ENCODE results near the gene C9orf43. TPM values are rescaled to one million over a fixed set of nuclear protein-coding genes. Genes with fewer than 3 reads are reported as not detected.

The C9orf43 gene
- polyA plus RNA-seq, 3 donors from 2014 or later = 0.16 TPM; not detected in 2

DNA sequence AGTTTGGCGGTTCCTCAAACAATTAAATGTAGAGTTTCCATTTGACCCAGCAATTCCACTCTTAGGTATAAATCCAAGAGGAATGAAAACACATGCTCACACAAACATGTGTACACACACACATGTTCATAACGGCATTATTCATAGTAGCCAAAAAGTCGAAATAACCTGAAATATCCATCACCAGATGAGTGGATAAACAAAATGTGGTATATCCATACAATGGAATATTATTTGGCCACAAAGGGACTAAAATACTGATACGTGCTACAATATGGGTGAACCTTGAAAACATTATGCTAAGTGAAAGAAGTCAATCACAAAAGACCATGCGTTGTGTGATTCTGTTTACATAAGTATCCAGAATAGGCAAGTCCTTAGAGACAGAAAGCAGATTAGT, 61.7 kb downstream of the C9orf43 start:
- Mint-ChIP-seq H3K27ac (no peak overlapping the region), H3K4me3 (no peak overlapping the region), H3K9me3 (no peaks in the 10 kb centered on the region), H3K4me1 (no peaks in the 10 kb centered on the region), H3K36me3 (no peaks in the 10 kb centered on the region), H3K27me3 (ENCODE audit: low read depth in 3 of 3) (peaks cover 0 to 1% (median 0%) of the 10 kb centered on the region in 3 donors)
- DNase-seq = no peak

DNA sequence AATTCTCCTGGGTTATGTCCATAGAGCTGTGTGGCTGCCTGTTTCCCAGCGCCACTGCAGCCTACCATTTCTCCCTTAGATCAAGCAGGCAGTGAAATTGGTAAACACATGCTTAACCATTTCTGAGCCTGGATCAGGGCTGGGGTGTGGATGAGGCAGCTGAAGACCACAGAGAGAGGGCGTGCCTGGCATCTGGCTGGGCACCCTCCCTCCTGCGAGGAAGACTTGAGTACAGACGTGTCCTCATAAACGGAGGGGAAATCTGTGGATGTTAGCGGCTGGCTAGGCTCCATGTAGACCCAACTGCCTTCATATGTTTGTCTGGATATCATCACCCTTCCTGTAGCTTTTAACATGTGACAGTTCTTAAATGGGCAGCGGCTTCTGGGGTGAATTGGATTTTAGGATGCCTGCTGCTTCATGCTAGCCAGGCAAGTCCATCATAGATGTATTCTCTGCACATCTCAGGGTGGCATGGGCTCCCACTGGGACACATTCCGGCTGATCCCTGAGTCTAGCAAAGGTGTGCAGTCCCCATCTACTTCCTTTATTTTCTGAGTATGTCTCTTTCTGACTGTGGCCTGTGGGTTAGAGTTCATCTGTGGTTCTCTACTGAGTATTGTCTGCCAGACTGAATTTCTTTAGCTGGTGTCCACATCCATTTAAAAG, 63.9 kb downstream of the C9orf43 start:
- Mint-ChIP-seq H3K9me3 (no peaks in the 10 kb centered on the region), H3K27me3 (ENCODE audit: low read depth in 3 of 3) (peaks cover 0 to 3% (median 1%) of the 10 kb centered on the region in 3 donors), H3K27ac (no peak overlapping the region), H3K36me3 (no peaks in the 10 kb centered on the region), H3K4me3 (no peak overlapping the region), H3K4me1 (peaks cover 10 to 16% of the 10 kb centered on the region in 2 donors)
- DNase-seq = no peak

DNA sequence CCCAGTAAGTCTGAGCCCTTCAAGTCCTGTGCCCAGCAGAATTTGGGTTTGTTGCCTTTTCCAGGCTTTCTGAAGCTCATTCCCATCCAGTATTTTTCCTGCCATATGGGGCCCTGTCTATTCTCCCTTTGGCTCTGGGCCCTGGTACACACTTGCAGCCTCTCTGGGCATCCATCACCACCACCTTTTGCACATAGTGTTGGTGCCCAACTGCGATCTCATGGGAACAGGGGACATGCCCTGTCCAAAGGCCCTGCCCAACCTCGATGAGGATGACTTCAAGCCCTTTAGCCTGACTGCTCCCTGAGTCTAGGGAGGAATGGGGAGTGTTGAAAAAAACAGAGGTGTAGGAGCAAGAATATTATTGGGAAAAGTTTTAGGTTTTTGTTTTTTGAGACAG, 64.5 kb downstream of the C9orf43 start:
- H3K27ac Mint-ChIP-seq = peak overlapping the region in 2 of 6 donors; percentile 10 to 41
- H3K36me3 Mint-ChIP-seq = no peaks in the 10 kb centered on the region

DNA sequence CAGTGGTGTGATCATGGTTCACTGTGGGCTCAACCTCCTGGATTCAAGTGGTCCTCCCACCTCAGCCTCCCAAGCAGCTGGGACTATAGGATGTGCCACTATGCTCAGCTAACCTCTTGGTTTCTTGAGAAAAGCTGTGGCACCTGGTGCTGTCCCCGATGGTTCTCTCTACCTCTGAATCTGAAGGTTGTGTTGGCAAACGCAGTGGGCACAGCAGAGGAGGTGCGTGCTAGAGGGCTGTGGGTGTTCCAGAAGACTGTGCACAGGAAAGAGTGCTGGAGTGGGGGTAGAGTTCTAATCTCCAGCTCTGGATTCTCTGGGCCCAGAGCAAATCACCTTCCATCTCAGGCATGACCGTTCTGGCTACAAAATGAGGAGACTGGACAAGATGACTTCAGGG, 65.4 kb downstream of the C9orf43 start:
- Mint-ChIP-seq H3K36me3 (no peaks in the 10 kb centered on the region), H3K4me3 (no peak overlapping the region), H3K27me3 (ENCODE audit: low read depth in 3 of 3) (peaks cover 0 to 3% (median 3%) of the 10 kb centered on the region in 3 donors), H3K27ac (peak overlapping the region in 1 of 6 donors; percentile 30), H3K4me1 (peaks cover 18 to 26% of the 10 kb centered on the region in 2 donors), H3K9me3 (peaks cover 0 to 2% (median 0%) of the 10 kb centered on the region in 6 donors)
- DNase-seq = no peak

More for the DNA sequence above, 64.5 kb downstream of the C9orf43 start:
- H3K4me1 Mint-ChIP-seq = peaks cover 16 to 21% of the 10 kb centered on the region in 2 donors
- no peak for DNase-seq
- peaks cover 0 to 2% (median 0%) of the 10 kb centered on the region in 6 donors for H3K9me3 Mint-ChIP-seq
- H3K27me3 Mint-ChIP-seq (ENCODE audit: low read depth in 3 of 3) = peaks cover 0 to 3% (median 1%) of the 10 kb centered on the region in 3 donors
- no peak overlapping the region for H3K4me3 Mint-ChIP-seq

DNA sequence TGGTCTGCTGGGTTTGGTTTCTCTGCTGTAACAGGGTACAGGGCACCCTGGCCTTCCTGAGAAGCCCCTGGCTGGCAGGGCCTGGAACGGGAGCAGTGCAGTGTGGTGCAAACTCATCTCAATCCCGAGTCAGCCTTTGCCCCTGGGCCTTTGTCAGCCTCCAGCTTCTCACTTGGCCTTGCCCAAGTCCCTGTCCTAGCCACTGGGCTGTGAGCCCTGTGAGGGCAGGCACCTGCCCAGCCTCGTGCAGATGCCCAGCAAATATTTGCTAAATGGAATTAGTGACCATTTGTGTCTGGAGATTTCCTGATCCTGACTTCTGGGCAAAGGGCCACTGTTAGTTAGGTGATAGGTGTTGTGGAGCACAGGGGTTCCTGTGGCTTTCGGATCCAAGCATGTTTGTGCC, 66.0 kb downstream of the C9orf43 start:
- Mint-ChIP-seq H3K4me1 (peaks cover 21 to 29% of the 10 kb centered on the region in 2 donors), H3K27ac (no peak overlapping the region), H3K9me3 (peaks cover 0 to 2% (median 0%) of the 10 kb centered on the region in 6 donors), H3K27me3 (ENCODE audit: low read depth in 3 of 3) (peaks cover 0 to 3% (median 1%) of the 10 kb centered on the region in 3 donors), H3K36me3 (no peaks in the 10 kb centered on the region), H3K4me3 (no peak overlapping the region)
- no peak for DNase-seq

DNA sequence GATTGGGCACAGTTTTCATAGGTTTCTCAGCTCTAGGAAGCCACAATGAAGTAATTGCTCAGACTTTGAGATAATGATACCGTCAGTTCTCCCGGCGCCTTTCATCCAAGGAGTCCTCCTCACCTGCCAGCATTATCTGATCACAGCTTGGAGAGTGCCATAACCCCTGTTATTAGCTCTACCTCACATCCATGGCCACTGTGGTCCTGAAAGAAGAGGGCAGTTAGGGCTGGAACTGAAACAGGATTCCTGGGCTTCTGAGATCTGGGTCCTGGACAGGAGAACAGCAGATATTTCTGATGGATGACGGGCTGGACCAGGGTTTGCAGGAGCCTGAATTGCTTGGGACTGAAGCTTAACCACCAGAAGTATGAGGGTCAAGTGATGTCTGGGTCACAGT, 66.5 kb downstream of the C9orf43 start:
- Mint-ChIP-seq H3K9me3 (peaks cover 0 to 2% (median 0%) of the 10 kb centered on the region in 6 donors), H3K4me3 (peak overlapping the region in 1 of 5 donors; percentile 21), H3K36me3 (no peaks in the 10 kb centered on the region), H3K27me3 (ENCODE audit: low read depth in 3 of 3) (peaks cover 0 to 3% (median 1%) of the 10 kb centered on the region in 3 donors), H3K27ac (no peak overlapping the region), H3K4me1 (peaks cover 21 to 29% of the 10 kb centered on the region in 2 donors)
- DNase-seq = no peak

DNA sequence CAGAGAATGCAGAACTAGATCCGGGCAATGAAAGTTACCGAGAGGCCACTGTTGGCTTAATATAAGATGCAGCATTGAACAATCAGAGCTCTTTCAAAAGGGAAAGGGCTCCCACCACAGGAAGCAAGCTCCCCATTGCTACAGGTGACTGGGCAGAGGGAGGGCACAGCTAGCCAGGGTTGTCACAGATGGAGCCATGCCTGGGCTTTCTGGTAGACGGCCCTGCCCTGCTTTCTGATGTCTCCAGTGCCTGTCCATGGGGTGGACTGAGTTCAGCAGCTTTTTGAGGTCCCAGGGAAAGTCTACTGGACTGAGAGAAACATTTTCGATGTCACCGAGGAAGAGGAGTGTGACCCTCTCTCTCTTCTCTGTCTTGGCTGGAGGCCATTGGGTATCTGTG, 67.1 kb downstream of the C9orf43 start:
- Mint-ChIP-seq H3K9me3 (peaks cover 0 to 2% (median 0%) of the 10 kb centered on the region in 6 donors), H3K4me3 (no peak overlapping the region), H3K36me3 (no peaks in the 10 kb centered on the region), H3K27ac (no peak overlapping the region), H3K27me3 (ENCODE audit: low read depth in 3 of 3) (peaks cover 0 to 3% (median 1%) of the 10 kb centered on the region in 3 donors), H3K4me1 (peaks cover 21 to 29% of the 10 kb centered on the region in 2 donors)
- DNase-seq = no peak

DNA sequence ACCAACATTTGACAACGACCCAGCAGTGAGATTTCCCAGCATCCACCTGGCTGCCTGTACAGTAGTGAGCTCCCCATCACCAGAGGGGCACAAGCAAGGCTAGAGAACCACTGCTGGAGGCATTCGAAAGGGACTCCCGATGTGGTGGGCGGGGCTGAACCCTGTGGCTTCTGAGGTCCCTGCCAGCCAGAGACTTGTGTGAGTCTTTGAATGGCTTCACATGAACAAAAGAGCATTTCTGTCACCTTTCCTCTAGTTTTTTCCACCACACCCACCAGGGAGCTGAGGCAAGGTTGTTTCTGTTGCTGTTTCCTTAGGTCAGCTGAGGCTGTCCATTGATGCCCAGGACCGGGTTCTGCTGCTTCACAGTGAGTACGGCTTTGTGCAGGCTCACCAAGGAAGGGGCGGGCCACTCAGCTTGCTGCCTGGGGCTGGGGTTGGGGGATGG, 68.7 kb downstream of the C9orf43 start:
- H3K9me3 Mint-ChIP-seq = peaks cover 0 to 2% (median 0%) of the 10 kb centered on the region in 6 donors
- H3K27ac Mint-ChIP-seq = peak overlapping the region in 2 of 6 donors; percentile 7 to 32
- no peaks in the 10 kb centered on the region for H3K36me3 Mint-ChIP-seq
- peaks cover 21 to 29% of the 10 kb centered on the region in 2 donors for H3K4me1 Mint-ChIP-seq
- peak; percentile 46 to 48 (median 48) for DNase-seq
- peaks cover 1 to 3% (median 3%) of the 10 kb centered on the region in 3 donors for H3K27me3 Mint-ChIP-seq (ENCODE audit: low read depth in 3 of 3)
- H3K4me3 Mint-ChIP-seq = peak overlapping the region in 4 of 5 donors; percentile 33 to 66 (median 53)

Other genes with a start within 250 kb of the C9orf43 start
- gene FKBP15, start 189.5 kb upstream of the C9orf43 start, polyA plus RNA-seq = 10 to 100 TPM in 1 of 3 donors, 1 to 10 TPM in 2; 2.8 to 22.7 (median 8.4) TPM
- 1 to 10 TPM; 5.2 to 5.8 (median 5.5) TPM for gene SLC31A1, start 189.2 kb upstream of the C9orf43 start, polyA plus RNA-seq
- gene CDC26, start 135.2 kb upstream of the C9orf43 start, polyA plus RNA-seq = 100 to 1,000 TPM; 136 to 141 (median 137) TPM
- 10 to 100 TPM; 17.7 to 25.6 (median 25.1) TPM for gene PRPF4, start 135.1 kb upstream of the C9orf43 start, polyA plus RNA-seq
- gene RNF183, start 107.4 kb upstream of the C9orf43 start, polyA plus RNA-seq = not detected
- not detected for gene WDR31, start 70.5 kb upstream of the C9orf43 start, polyA plus RNA-seq
- 1 to 10 TPM; 1.9 to 6.1 (median 3.7) TPM for gene BSPRY, start 61.2 kb upstream of the C9orf43 start, polyA plus RNA-seq
- gene HDHD3, start 33.8 kb upstream of the C9orf43 start, polyA plus RNA-seq = 10 to 100 TPM; 17.4 to 29.7 (median 22.4) TPM
- gene ALAD, start 9.5 kb upstream of the C9orf43 start, polyA plus RNA-seq = 10 to 100 TPM; 11.9 to 26.7 (median 19.7) TPM
- 100 to 1,000 TPM; 132 to 204 (median 177) TPM for gene POLE3, start 72 bp upstream of the C9orf43 start, polyA plus RNA-seq
- gene RGS3, start 53.0 kb downstream of the C9orf43 start, polyA plus RNA-seq = 100 to 1,000 TPM in 1 of 3 donors, 10 to 100 TPM in 2; 76.9 to 230 (median 90.7) TPM

Data from immature natural killer cell (primary cell).